Motor neuron (in vitro differentiated cells): ENCODE results near the gene SNX32. TPM values are rescaled to one million over a fixed set of nuclear protein-coding genes. Genes with fewer than 3 reads are reported as not detected.
A peak's percentile ranks its signal among the peaks of the same experiment; 100 is the strongest.
"Not testable (repeated sequence)": the region's sequence is repeated elsewhere in the genome, so short reads cannot be mapped to it uniquely, and the experiment has no call there.

Source experiments
- ATAC-seq, 8 experiments: fragments of 200-7000 bp; cut with Tn5 transposase; replicated peaks in 6 of 8; 2 replicates each; pipeline ENCODE4 v1.8.0; 2021; ENCODE audit warnings: mild to moderate bottlenecking in 8 of 8, moderate library complexity in 8 of 8
- H3K27ac ChIP-seq, 2 donors: fragments of 250-450 bp; sonication (Bioruptor Pico); 2 replicates each; pipeline ENCODE4 v1.9.0; 2021; ENCODE audit warnings: antibody characterized with exemption in 2 of 2, mild to moderate bottlenecking in 2 of 2, moderate library complexity in 1 of 2
- H3K4me1 ChIP-seq, 2 donors: fragments of 250-450 bp; sonication (Bioruptor Pico); replicated peaks in 1 of 2; 2 replicates each; pipeline ENCODE4 v1.6.1; 2021; ENCODE audit warnings: antibody characterized with exemption in 2 of 2, mild to moderate bottlenecking in 2 of 2, moderate library complexity in 1 of 2
- H3K4me3 ChIP-seq, 5 donors: fragments of 250-450 bp; sonication (Bioruptor Pico); 2 replicates each; pipeline ENCODE4 v1.9.0; 2021; ENCODE audit warnings: antibody characterized with exemption in 5 of 5, mild to moderate bottlenecking in 5 of 5, moderate library complexity in 4 of 5
- WGBS, 10 experiments: fragments of 450-650 bp; shearing (Covaris generic); methylation state at CpG; one replicate each; pipeline ENCODE4 v1.0.0; 2022; 5-methylcytosine and 5-hydroxymethylcytosine counted together
- in situ Hi-C, 9 experiments: fragments of 400-800 bp; cut with MboI; loops; one replicate each; pipeline ENCODE4 v1.15.0; 2021; ENCODE audit warnings: low sequenced_read_pairs in 9 of 9, low pct_unique_long_range_greater_than_20kb in 2 of 9; ENCODE audit not compliant: unreplicated experiment in 9 of 9
- total RNA-seq, 8 experiments: library from RNA; unstranded; fragments of 300-600 nt; gene quantifications; 2 replicates each; pipeline versions ENCODE4 v1.2.3 to v1.2.4, GENCODE V29; 2022

The SNX32 gene
- total RNA-seq, 8 experiments from 2014 or later: 1.5 to 6.7 (median 4.2) TPM

GRCh38 chr11:65884716-65885092 lies 50.9 kb downstream of the SNX32 start:
- ATAC-seq: peak in 4 of 8 experiments; percentile 1 to 24 (median 6)
- peak overlapping the region in 1 of 5 donors; percentile 17 for H3K4me3 ChIP-seq
- H3K4me1 ChIP-seq: peaks cover 18 to 23% of the 10 kb centered on the region in 2 donors
- WGBS, 10 experiments: 0 to 100% (median 33%) methylated on average over 1 to 5 of the region's 9 CpGs; no CpG with 5 or more reads in 6 of the 10 experiments
- H3K27ac ChIP-seq: no peak overlapping the region
- in situ Hi-C loops: loop anchor here in 2 of 9 experiments (10.0 to 25.0 kb wide), 2 partner anchors 100 to 103 kb away; no protein-coding TSS in a partner anchor

- ATAC-seq: no peak
- in situ Hi-C loops: loop anchor here in 2 of 9 experiments (10.0 to 25.0 kb wide), 2 partner anchors 100 to 102 kb away; no protein-coding TSS in a partner anchor
- no peak overlapping the region for H3K4me3 ChIP-seq
- peaks cover 23 to 27% of the 10 kb centered on the region in 2 donors for H3K4me1 ChIP-seq
- WGBS, 10 experiments: 89 to 100% methylated on average over 1 to 5 of the region's 7 CpGs; no CpG with 5 or more reads in 8 of the 10 experiments
- no peak overlapping the region for H3K27ac ChIP-seq
These were observed 51.5 kb downstream of the SNX32 start for GRCh38 chr11:65885231-65885630.

DNA sequence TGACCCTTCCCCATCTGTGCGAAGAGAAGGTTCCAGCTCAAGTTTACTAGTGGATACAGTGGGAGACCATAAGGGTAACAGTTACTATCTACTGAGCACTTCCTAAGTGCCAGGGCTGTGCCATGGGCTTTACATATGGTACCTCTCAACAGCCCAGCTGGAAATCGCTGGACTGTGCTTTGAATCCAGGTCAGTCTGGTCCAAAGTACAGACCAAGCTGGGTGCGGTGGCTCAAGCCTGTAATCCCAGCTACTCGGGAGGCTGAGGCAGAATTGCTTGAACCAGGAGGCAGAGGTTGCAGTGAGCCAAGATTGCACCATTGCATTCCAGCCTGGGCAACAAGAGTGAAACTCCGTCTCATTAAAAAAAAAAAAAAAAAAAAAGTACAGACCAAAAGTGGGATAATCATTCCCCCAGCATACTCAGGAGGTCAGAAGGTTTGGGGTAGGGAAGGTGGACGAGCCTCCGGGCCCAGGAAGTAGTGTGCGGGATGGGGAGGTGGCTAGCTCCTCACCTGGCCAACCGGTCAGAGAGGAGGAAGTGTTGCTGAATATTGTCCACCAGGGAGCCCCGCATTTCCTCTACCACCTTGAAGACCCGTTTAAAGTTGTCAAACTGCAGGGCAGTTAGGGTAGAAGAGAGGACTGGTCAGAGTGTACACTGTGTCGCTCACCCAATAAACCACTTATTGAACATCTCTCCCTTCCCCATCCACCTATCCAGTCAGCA lies 52.2 kb downstream of the SNX32 start:
- 70 to 100% (median 90%) methylated on average over 1 to 11 of the region's 12 CpGs; no CpG with 5 or more reads in 1 of the 10 experiments for WGBS, 10 experiments
- ATAC-seq: no peak
- in situ Hi-C loops: loop anchor here in 2 of 9 experiments (10.0 to 25.0 kb wide), 2 partner anchors 99 to 101 kb away; no protein-coding TSS in a partner anchor
- Histone ChIP-seq H3K4me3 (no peak overlapping the region), H3K4me1 (peaks cover 23 to 27% of the 10 kb centered on the region in 2 donors), H3K27ac (no peak overlapping the region)

DNA sequence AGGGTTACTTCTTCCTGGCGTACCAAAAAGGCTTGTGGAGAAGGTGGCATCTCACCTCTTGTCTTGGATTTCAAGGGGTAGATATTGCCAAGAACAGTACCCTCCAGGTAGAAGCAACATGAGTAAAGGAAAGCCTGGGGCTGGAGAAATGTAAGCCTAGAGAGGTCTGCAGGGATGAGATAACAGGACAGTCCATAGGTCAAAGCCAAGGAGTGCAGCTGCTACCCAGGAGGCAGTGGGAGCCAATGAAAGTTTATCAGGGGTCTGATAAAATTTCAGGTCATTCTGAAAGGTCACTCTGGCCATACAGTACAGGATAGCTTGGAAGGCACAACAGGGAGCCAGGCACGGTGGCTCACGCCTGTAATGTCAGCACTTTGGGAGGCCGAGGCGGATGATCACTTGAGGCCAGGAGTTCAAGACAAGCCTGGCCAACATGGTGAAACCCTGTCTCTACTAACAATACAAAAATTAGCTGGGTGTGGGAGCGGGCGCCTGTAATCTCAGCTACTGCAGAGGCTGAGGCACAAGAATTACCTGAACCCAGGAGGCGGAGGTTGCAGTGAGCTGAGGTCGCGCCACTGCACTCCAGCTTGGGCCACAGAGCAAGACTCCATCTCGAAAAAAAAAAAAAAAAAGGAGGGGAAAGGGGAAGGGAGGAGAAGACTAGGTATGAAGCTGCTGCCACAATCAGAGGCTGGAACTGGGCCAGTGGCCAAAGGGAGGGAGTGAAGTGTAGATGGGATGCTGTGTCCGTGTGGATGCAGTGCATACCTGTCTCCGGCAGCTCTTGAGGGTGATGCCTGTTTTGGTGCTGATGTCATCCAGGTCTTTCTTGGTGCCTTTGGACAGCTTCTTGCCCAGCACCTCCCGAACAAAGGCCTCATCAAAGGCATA lies 53.3 kb downstream of the SNX32 start:
- ATAC-seq: no peak
- in situ Hi-C loops: loop anchor here in 2 of 9 experiments (10.0 to 25.0 kb wide), 2 partner anchors 98 to 100 kb away; no protein-coding TSS in a partner anchor
- 30 to 100% (median 87%) methylated on average over 1 to 9 of the region's 14 CpGs for WGBS, 10 experiments
- peak overlapping the region; percentile 55 to 95 (median 58) for H3K4me3 ChIP-seq
- H3K27ac ChIP-seq: peak overlapping the region; percentile 88
- H3K4me1 ChIP-seq: peaks cover 28 to 34% of the 10 kb centered on the region in 2 donors

GRCh38 chr11:65887723-65888162 lies 54.0 kb downstream of the SNX32 start:
- H3K27ac ChIP-seq: peak overlapping the region; percentile 88
- peak in 3 of 8 experiments; percentile 3 to 6 (median 5) for ATAC-seq
- H3K4me1 ChIP-seq: peaks cover 31 to 34% of the 10 kb centered on the region in 2 donors
- WGBS, 10 experiments: 0 to 10% (median 0%) methylated on average over 1 to 9 of the region's 23 CpGs; no CpG with 5 or more reads in 4 of the 10 experiments
- in situ Hi-C loops: loop anchor here in 2 of 9 experiments (10.0 to 25.0 kb wide), 2 partner anchors 97 to 100 kb away; no protein-coding TSS in a partner anchor
- H3K4me3 ChIP-seq: peak overlapping the region; percentile 55 to 95 (median 58)

DNA sequence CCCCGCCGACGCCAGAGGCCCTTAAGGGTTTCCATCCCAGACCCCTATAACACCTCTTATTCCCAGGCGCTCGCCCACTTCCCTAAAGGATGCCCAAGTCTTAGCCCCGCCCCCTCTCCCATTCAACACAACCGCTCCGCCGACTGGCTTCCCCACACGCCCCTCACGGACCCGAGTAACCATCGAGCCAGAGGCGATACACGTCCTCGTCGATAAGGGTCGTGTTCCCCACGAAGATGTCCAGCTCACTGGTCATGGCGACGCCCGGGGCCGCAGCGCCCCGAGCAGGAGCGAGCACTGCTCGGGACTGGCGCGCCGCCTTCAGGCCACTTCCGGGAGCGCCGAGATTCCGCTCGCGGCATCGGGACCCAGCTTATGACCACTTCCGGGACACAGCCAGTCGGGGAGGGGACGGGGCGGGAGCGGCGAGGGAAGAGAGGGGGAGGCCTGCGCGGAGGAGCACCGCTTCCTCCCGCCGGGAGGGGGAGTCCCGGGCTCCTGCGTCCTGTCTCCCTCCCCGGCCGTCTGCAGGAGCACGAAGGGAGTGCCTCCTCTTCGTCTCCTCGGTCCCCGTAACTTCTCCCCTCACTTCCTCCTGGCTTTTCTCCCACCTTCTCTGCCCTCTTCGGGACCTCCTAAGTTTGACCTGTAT lies 54.5 kb downstream of the SNX32 start, which contains the start of gene FIBP:
FIBP (minus strand) TSS at position 309 of the 652 bp plus-strand sequence; CDS start at position 256, 53 bp downstream.
- Histone ChIP-seq H3K4me3 (peak within 1 kb of the TSS; percentile 55 to 95 (median 58)), H3K27ac (peak within 1 kb of the TSS; percentile 88), H3K4me1 (peaks cover 32 to 34% of the 10 kb centered on the region in 2 donors)
- peak; percentile 40 to 81 (median 78) for ATAC-seq
- in situ Hi-C loops: loop anchor here in 2 of 9 experiments (10.0 to 25.0 kb wide), 2 partner anchors 97 to 99 kb away; no protein-coding TSS in a partner anchor
- 0 to 5% (median 0%) methylated on average over 1 to 23 of the region's 57 CpGs; no CpG with 5 or more reads in 5 of the 10 experiments for WGBS, 10 experiments

DNA sequence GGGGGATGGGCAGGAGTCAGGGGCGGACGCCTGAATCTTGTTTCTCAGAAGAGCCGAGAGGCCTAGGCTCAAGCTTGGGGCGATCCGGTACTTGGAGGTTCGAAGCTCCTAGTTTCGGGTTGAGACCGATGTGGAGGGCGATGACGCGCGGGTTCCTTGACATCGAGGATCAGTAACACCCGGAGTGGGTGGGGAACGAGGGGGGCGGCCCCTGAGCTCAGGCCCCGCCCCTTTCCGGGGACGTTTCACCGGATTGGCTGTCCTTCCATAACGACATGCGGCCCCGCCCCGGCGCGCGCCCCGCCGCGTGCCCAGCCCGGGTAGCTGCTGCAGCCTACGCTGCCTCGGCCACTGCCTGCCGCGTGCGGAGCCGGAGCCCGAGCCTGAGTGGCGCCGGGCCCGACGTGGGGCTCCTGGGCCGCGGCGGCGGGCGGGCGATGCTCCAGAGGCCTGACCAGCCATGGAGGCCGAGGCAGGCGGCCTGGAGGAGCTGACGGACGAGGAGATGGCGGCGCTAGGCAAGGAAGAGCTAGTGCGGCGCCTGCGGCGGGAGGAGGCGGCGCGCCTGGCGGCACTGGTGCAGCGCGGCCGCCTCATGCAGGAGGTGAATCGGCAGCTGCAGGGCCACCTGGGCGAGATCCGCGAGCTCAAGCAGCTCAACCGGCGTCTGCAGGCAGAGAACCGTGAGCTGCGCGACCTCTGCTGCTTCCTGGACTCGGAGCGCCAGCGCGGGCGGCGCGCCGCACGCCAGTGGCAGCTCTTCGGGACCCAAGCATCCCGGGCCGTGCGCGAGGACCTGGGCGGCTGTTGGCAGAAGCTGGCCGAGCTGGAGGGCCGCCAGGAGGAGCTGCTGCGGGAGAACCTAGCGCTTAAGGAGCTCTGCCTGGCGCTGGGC lies 56.8 kb downstream of the SNX32 start, which contains the start of gene CCDC85B:
CCDC85B (plus strand) TSS at position 350 of the 895 bp plus-strand sequence; CDS start at position 461, 111 bp downstream.
- in situ Hi-C loops: loop anchor here in 1 of 9 experiments (25.0 kb wide), 1 partner anchor 97 kb away; no protein-coding TSS in a partner anchor

DNA sequence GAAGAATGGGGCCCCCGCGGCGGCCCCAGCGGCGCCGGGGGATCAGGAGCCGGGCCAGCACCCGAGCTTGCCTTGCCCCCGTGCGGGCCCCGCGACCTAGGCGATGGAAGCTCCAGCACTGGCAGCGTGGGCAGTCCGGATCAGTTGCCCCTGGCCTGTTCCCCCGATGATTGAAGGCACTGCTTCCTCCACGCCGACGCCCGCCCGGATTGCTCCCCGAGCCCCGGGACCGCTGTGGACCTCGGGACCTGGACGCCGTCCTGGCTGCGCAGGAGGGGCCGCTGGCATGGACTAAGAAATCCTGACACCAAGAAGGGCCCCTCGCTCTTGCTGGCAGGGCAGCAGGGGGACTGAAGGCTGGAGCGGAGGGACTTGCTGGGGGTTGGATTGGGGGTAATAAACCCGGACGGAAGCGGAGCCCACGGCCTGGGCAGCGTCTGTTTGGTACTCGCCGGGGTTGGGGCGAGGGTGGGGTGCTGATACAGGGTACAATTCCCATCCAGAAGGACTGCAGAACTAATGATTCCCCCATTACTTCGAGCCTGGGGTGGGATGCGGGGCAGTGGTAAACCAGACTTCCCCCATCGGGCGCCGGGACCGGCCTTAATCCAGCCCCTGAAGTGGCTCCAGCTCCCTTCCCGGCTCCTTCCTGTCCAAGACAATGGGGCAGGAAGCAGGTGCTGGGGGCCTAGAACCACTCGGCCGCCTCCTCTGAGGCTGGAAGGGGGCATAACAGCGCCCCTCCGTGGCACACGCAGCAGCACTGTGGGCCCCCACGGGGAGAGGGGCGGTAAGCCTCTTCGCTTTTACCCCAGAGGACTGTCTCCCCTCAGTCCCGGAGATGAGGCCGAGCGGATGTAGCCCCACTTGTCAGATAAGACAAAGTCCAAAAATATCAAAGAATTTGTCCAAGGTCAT lies 57.7 kb downstream of the SNX32 start:
- ATAC-seq: no peak
- peak overlapping the region; percentile 52 to 65 (median 54) for H3K4me3 ChIP-seq
- peaks cover 34 to 36% of the 10 kb centered on the region in 2 donors for H3K4me1 ChIP-seq
- in situ Hi-C loops: loop anchor here in 1 of 9 experiments (25.0 kb wide), 1 partner anchor 96 kb away; no protein-coding TSS in a partner anchor
- no peak overlapping the region for H3K27ac ChIP-seq
- 10 to 43% (median 33%) methylated on average over 2 to 10 of the region's 57 CpGs; no CpG with 5 or more reads in 4 of the 10 experiments for WGBS, 10 experiments

More for the DNA sequence above, 56.8 kb downstream of the SNX32 start, which contains the start of gene CCDC85B:
- ATAC-seq: peak; percentile 33 to 70 (median 64)
- H3K27ac ChIP-seq: peak within 1 kb of the TSS; percentile 45 to 65
- H3K4me3 ChIP-seq: peak within 1 kb of the TSS; percentile 52 to 65 (median 54)
- WGBS, 10 experiments: 0 to 1% (median 0%) methylated on average over 1 to 33 of the region's 94 CpGs; no CpG with 5 or more reads in 4 of the 10 experiments
- peaks cover 34 to 36% of the 10 kb centered on the region in 2 donors for H3K4me1 ChIP-seq

DNA sequence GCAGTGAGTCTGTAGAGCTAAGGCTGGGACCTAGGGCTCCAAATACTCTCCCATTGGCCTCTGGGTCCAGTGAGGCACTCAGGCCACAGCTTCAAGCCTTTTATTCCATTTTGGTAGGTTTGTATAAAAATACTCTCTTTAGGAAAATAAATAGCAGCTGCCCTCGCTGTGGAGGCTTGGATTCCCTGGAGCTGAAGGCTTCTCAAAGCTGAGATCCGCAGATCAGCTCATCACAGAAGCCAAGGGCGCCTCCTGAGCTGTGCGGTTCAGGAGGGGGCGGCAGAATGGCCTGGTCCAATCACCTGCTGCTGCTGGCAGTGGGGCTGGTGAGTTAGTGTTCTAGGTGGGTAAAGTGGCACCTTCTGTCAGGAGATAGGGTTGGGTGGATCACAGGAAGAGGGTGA lies 58.4 kb downstream of the SNX32 start:
- in situ Hi-C loops: loop anchor here in 1 of 9 experiments (25.0 kb wide), 1 partner anchor 95 kb away; no protein-coding TSS in a partner anchor
- peak overlapping the region; percentile 52 to 65 (median 54) for H3K4me3 ChIP-seq
- 55 to 88% (median 61%) methylated on average over 2 to 4 of the region's 5 CpGs; no CpG with 5 or more reads in 7 of the 10 experiments for WGBS, 10 experiments
- peaks cover 29 to 30% of the 10 kb centered on the region in 2 donors for H3K4me1 ChIP-seq
- H3K27ac ChIP-seq, ATAC-seq: not testable (repeated sequence)
